Ecto neural progenitor cell (in vitro differentiated cells): ENCODE measurements around the gene RBMS3.

Experiments used
- DNase-seq: peaks from one replicate; pipeline ENCODE4 v3.0.0-alpha.2; 2018; ENCODE audit warnings: low spot score

Gene RBMS3

DNA sequence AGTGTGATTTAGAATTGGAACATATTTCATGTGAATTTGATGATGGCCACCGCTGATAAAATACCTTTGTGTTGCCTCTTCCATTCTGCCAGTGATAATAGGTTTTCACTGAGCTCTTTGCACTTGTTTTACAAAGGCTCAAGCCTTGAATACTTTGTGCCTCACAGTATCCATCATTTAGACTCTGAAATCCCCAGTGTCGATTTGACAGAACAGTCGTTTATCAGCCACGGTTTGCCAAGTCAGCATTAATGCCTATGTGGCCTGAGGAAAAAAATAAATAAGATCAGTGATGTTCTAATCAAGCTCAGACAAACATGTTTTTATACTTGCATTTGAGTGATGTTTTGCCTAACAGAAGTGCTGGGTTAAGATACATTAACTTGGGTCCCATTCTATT lies 399.1 kb downstream of the RBMS3 start:
- no peak for DNase-seq

DNA sequence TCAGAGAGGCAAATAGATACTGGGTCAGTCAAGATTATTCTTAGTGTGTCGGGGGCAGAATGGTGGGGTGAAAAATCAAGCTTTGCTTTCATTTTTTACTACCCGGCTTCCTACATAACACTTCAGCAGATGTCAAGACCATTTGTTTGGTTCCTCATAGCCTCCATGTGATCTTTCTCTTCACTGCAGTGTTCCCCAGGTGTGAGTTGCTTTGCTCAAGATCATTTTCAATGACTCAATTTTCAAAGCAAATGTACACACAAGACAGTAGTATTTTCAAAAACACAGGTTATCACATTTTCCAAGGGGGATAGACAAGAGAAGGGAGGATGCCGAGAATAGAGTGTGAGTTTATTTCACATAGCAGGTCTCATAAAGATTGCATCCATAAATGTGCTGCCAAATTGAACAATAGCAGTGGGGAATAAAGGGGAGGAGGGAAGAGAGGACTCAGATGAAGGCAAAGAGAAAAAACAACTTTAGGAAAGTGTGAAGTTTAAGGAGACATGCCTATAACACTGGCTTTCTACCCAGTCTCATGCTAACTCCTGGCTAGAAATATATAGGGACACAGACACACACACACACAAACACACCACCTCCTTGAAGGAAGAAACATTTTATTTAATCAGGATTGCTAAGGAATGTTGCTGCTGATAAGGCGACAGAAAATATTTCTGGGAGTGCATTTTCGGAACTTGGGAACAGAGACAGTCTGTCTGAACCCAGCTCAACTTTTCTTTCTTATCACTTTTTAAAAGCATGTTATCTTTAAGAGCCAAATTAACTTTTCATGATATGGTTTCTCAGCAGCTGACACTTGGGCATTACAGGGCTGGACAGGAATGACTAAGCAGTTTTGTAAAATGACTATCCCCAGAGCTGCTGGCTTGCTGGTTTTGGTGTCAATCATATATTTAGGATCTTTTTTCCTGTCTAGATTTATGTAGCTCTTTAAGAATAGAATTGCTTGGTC lies 402.4 kb downstream of the RBMS3 start:
- DNase-seq: no peak

DNA sequence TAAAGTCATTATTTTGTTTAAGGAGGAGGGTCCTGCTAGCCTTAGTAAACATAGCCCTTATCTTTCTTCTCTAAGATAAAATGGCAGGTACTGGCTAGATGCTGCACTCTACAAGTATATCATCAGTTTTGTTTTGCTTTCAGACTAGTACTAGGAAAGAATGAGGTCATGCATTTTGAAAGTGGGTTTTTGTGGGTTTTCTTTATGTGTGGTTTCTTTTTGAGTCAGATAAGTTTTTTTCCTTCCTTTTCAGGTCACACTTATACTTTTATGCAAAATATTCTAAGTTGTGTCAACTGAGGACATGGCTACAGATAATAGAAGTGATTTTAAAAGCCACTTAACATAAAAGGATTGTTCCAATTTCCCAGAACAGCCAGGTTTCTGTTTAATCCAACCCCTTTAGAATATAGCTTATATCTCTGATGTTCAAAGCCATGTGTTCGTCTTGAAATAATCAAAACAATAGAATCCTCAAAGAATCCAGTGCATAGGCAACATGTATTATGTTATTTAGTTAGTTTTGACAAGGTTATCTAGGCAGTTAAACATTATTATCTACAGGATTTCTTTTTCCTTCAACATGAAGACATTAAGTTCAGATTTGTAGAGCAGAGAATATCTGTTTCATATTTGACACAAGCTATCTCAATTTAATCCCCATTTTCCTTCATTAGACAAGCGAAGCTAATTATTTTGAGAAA lies 406.2 kb downstream of the RBMS3 start:
- DNase-seq: no peak

DNA sequence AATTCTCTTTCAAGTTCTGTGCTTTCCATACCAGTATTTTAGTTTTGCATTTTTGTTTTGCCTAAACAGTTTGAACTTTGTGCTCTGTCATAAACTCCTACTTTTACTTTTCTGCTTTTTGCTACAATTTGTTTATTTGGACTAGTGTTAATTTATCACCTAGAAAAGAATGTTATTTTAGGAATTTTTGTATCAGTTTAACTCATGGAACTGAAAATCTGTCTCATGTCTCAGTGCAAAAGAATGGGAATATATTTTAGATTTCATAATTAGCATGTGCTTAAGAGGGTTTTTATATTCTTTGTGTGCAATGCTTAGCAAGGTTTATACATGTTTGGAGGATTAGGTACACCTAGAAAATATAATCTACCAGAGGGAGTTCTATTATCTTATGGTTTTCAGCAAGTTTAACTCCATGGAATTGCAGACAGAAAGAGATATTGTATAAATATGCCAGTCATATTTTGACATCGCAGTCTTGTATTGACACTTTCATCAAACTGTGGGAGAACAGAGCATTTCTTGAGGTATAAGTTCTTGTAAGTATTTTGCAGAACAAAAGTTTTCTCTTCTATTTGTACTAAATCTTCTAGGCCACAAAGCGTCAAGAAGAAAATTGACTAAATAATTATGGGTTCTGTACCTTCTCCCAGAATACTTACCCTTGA lies 409.9 kb downstream of the RBMS3 start:
- no peak for DNase-seq

DNA sequence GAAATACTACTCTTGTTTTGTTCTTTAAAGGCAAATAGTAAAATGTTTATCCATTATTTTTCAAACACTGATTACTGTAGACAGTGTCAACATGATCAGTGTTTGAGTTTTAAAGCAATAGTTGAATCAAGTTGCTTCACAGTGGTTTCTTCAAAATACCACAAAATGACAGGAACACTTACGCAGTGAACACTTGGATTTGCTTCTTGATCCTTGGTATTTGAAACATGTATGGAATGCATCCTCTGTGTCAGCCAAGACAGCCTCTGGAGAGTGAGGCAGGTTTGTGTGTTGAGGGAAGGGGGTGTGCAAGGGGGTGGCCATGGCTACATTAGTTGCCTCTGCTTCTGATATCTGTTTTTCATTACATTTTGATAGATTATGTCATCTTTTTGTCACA lies 413.0 kb downstream of the RBMS3 start:
- no peak for DNase-seq

DNA sequence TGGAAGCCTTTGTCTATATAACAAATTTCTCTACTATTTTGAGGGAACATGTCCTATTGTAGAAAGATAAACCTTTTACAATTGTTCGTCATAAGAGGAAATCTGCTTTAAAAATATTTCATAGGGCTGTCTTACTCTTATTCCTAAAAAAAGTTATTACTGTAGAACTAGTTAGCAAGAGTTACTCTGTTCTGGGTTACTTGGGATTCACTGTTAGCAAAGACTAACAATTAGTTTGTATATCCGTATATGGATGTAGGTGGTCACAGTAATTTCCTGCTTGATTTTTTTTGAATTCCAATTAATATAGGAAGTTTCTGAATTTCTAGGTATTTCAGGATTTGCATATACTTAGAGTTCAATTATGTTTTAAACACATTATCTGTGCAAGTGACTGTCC lies 413.5 kb downstream of the RBMS3 start:
- no peak for DNase-seq

DNA sequence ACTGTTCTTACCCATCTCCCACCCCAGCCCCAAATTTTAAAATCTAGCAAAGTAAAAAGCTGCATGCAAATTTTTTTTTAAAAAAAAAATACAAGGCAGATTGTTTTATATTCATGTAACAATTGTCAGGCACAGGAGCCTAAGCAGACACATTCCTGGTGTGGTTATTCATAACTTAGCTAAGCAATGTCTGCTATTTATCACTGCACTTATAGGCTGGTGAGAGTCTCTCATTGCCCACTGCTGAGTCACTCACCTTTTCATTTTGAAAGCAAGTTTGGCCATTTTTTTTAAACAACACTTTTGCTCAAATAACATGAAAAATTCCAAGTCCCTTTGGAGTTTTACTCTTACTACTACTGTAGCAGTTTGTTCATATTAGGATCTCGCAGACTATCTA lies 413.9 kb downstream of the RBMS3 start:
- DNase-seq: no peak

DNA sequence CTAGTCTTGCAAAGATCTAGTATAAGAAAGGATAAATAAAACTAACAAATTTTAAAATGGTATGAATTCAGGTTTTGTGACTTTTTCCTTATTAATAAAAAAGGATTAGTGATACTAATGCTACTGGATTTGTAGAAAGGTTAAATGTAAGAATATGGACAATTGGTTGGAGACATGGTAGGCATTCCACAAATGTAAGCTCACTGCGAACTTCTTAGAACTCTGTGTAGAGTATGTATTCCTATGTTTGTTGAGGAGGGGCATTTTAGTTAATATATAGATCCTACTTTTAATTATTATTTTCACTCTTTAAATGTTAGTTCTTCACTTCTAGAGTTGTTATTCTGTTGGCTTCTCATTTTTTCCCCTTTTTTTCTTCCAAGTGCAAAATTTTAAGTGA lies 414.3 kb downstream of the RBMS3 start:
- DNase-seq: no peak

DNA sequence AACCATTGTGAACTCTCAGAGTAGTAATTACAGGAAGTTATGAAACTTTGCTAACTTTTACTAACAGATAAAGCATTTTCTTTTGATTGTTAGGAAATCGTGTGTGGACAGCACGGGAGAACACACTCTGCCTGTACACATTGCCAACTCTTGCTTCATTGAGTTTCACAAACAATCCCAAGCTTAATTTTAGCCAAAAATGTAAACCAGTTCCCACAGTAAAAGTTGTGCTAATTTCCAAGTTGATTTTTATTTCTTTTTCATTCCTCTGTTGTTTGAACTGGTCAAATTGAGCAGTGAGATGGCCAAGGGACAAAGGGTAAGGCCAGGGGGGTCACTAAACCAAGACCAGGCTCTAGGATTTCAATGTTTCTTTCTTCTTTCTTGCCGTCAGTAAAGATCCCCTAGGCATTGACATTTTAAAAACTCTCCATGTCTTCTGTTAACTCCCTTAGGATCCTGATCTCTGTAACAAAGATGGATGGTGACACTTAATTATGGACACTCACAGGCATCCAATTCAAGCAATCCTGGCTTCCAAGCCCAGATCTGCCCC lies 414.9 kb downstream of the RBMS3 start:
- no peak for DNase-seq

DNA sequence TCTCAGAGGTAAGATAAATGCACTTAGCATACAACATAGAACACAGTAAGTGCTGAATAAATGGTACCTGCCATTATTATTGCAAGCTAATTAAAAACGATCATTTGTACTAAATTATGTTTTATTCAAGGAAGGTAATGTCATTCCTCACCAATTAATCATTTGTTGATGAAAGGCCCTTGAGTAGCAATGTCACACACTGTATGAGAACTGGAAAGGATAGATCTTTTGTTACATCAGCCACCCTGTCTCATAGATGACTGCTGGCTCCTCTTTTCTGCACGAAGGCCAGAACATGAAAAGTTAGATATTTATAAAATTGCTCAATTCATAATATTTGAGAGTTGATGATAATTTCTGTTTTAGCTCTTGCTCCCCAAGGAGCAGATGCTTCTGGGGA lies 415.4 kb downstream of the RBMS3 start:
- DNase-seq: no peak

DNA sequence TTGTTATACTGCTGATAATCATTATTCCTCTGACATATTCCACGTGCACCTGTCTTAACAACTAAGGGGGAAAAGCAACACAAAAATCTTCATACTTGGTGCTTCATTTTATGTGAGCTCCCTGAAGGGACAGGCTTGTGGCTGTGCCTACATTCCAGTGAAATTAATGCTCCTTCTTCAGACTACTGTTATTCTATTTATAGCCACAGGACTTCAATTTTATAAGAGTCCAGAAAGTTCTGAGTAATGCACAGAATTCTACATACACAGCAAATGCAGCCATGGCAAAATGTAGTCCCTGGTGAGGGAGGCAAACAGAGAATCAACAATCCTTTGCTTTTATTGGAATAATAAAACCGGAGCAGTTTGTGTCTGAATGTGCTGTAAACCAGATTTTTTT lies 417.1 kb downstream of the RBMS3 start:
- DNase-seq: no peak

DNA sequence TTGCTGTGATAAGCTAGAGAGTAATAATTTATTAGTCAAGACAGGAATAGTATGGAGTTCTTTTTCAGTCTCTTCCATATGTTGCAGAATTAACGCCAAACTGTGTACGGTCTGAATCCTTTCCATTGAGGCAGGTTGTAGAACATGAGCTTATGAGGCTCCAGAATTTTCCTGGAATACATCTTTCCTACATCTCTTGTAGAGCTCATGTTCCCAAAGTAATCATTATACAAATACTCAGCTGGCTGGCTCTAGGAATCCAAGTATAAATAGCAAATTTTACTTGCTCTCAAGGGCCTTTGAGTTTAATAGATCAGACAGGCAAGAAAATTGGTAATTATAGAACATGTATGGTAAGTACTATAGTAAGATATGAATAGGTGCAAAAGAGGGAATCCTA lies 419.4 kb downstream of the RBMS3 start:
- no peak for DNase-seq

DNA sequence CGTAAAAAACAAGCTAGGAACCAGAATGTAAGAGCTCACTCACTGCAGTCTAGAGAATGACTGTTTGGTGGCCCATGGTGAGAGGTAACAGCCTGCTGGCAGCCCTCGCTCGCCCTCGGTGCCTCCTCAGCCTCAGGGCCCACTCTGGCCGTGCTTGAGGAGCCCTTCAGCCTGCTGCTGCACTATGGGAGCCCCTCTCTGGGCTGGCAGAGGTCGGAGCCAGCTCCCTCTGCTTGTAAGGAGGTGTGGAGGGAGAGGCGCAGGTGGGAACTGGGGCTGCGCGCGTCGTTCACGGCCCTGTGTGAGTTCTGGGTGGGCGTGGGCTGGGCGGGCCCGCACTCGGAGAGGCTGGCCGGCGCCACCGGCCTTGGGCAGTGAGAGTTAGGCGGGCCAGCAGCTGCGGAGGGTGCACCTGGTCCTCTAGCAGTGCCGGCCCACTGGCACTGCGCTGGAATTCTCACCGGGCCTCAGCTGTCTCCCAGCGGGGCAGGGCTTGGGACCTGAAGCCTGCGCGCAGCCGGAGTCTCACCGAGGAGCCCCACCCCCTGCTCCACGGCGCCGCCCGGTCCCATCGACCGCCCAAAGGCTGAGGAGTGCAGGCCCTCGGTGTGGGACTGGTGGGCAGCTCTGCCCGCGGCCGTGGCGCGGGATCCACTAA lies 420.6 kb downstream of the RBMS3 start:
- DNase-seq: no peak

DNA sequence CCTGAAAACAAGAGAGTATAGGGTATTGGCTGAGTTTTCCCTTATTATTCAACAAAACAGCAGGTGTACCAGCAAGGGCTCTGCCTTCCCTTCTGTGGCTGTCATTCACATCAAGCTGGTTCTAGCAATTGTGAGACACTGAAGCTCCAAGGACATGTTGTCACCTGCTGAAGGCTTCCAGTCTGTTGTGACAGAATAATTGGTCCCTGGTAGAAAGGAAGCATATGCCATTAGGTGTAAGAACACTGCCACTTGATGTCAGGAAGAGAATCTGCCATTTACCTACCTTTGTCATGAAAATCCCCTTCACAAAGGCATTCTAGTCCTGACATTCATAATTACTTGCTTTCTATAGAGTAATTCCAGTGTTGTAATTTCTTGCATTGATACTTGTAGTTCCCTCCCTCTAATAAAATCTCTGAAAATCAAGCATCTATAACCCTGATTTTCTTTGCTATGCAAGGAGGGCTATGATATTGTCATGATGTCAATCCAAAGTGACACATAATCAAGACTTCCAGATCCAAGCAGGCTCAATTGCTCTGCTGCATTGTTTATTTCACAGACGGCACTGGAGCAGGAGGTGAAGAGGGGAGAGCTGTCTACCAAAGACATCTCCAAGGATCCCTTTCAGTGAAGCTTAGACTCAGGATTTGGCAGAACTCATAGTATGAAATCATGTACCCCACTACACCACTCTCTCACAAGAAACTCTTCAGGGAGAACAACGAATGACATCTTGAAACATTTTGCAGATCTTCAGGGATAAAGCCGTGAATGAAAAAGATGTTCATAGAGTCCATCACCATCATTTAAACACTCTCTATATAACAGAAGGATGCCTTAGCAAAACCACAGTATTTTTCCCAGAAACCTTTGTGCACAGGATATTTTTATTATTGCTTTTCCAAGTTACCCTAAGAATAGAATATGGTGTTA lies 425.3 kb downstream of the RBMS3 start:
- DNase-seq: no peak

DNA sequence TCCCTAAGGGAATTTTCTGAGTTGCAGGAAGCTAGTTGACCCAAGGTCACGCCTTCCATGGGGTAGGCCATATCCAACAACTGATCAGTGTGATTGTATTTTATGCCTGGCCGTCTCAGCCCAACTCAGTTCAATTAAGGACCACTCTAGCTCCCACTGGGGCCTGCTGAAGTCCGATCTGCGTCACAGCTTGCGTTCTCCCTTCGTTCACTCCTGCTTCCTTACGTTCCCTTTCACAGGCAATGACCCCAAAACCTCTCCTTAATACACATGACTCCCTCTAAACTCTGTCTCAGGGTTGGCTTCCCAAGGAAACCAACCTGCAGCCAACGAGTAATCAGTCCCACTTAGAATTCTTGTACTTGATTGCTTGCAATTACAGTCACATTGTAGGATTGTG lies 428.0 kb downstream of the RBMS3 start:
- DNase-seq: no peak

DNA sequence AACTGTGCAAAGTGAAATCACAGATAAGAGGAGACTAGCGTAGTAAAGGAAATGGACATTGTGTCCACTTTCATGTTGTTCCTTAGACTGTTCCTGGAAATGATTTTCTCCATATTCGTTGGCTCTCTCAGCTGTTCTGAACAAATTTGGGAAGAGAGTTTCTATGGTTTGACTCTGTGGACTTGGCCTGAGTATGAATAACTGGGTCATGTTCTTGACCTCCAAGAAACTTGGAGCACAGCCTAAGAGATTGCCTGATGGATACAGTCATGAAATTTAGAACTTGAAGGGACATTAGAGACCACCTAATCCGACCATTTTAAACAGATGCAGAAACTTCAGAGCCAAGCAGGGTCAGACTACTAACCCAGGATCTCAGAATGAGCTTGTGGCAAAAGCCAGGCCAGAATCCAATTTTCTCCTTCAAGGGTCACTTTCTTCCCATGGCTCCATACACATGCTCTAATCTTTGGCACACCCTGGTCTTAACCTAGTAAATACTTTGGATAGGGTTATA lies 430.4 kb downstream of the RBMS3 start:
- DNase-seq: no peak

DNA sequence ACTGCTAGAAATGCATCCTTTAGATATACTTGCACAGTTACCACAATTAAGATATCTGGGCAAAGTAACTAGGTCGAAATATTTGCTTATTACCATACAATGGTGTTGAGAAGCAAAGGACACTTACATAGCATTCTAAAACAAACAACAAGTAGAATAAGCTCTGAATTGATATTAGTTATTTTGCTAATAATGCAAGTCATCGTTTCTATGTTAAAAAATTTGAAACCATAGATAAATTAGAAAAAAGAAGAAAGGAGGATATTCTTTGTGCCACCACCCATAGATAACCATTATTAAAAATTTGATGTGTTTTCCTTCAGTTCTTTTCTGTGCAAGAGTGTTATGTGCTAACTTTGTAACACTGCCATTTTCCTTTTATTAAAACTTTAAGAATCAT lies 435.3 kb downstream of the RBMS3 start:
- DNase-seq: no peak

DNA sequence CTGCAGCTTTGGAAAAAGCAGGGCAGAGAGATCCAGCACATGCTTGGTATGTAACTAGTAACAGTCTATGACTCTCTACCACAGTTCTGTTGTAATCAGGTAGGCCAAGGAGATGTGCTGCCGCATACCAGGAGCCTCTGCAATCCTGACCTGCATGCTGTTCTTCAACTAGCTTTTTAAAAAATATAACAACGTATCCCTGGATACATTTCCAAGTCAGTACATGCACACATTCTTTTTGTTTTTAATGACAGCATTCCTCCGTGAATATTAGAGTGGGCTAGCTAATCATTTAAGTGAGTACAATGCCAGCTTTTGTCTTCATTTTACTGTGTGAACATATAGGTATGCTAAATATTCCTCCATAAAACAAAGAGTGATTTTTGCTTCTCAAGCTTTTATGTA lies 437.8 kb downstream of the RBMS3 start:
- no peak for DNase-seq

DNA sequence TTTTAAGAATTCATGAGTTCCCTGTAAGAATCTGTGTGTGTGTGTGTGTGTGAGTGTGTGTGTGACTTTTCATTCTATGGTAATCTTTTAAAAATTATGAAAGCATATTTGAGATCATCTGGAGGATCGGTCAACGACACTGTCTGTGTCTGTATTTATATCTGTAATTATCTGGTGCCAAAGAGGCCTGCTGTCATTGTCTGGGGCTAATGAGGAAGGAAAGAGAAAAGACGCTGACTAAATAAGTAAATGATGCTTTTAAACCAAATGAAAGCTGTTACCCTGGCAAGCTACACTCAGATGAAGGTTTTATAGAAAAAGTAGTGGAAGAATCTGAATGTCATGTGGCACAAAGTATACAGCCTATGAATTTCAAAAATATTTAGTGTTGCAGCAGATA lies 439.8 kb downstream of the RBMS3 start:
- DNase-seq: no peak

DNA sequence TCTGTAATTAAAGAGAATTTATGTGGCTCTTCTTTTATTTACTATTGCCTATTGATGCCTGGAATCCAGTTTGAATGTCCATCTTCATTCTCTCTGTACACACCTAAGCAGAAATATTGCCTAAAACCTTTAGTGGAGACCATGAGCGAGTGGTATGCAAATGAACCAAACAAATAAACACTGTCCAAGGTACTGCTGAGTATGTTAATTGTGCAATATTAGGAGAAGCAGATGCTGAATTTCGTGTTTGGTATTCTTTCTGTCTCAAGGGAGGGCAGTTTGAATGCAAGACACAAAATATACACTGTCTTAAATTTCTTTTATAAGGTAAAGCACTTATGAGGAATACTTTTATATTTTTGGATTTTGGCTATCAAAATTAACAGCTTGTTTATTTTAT lies 440.9 kb downstream of the RBMS3 start:
- no peak for DNase-seq

DNA sequence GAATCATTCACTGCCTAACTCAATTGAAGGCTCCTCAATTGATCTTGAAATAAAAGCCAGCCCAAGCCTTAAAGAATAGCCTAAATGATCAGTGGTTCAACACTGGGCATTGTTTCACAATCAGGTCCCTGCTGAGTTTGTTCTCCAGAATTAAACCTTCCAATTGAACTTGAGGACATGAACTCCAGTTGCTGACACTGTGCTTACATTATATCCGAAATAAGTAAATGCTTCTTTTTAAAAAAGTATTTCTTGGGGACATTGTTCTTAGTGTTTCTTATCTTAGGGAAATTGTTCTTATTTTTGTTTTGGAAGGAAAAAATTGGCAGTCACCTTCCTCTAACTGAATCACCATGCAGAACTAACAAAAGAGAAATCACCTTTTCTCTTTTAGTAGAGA lies 450.2 kb downstream of the RBMS3 start:
- no peak for DNase-seq
